Heart right ventricle (tissue), 16 donors: ENCODE measurements around the gene CRYGB. TPM values are rescaled to one million over a fixed set of nuclear protein-coding genes. Genes with fewer than 3 reads are reported as not detected.

Source experiments
- ATAC-seq, 8 donors: fragments of 200-7000 bp; cut with Tn5 transposase; one replicate each; pipeline ENCODE4 v1.9.1; 2020; ENCODE audit warnings: mild to moderate bottlenecking in 8 of 8, moderate library complexity in 8 of 8, moderate number of reproducible peaks in 1 of 8
- DNase-seq, 2 donors: peaks; one replicate each; pipeline ENCODE4 v3.0.0-alpha.2; 2020
- H3K27ac ChIP-seq, 10 donors: fragments of 200-600 bp; sonication (generic) in 2 of 10; one replicate each; pipeline versions ENCODE4 v1.5.0 to v1.8.0; 2020 to 2022; ENCODE audit warnings: mild to moderate bottlenecking in 3 of 10
- H3K27me3 ChIP-seq, 7 donors: fragments of 200-600 bp; one replicate each; pipeline ENCODE4 v1.8.0; 2021 to 2022; ENCODE audit warnings: mild to moderate bottlenecking in 2 of 7
- H3K36me3 ChIP-seq, 9 donors: fragments of 200-600 bp; sonication (generic) in 1 of 9; one replicate each; pipeline versions ENCODE4 v1.5.0 to v1.8.0; 2020 to 2022; ENCODE audit warnings: mild to moderate bottlenecking in 2 of 9
- H3K4me1 ChIP-seq, 9 donors: fragments of 200-600 bp; sonication (generic) in 1 of 9; one replicate each; pipeline versions ENCODE4 v1.5.0 to v1.8.0; 2020 to 2022; ENCODE audit warnings: mild to moderate bottlenecking in 4 of 9
- H3K4me3 ChIP-seq, 10 donors: fragments of 200-600 bp; sonication (generic) in 2 of 10; one replicate each; pipeline versions ENCODE4 v1.5.0 to v1.8.0; 2020 to 2022; ENCODE audit warnings: mild to moderate bottlenecking in 7 of 10, moderate library complexity in 2 of 10
- H3K9me3 ChIP-seq, 11 donors: fragments of 200-600 bp in 10 of 11; sonication (generic) in 2 of 11; one replicate each; pipeline versions ENCODE4 v1.5.0 to v1.8.0; 2013 to 2022; ENCODE audit warnings: mild to moderate bottlenecking in 2 of 11, control low read depth in 1 of 11, moderate library complexity in 1 of 11
- intact Hi-C, 10 donors: fragments of 100-400 bp; cut with DNase I; formaldehyde crosslinking; loops; one replicate each; pipeline versions ENCODE4 v1.11.1 to v1.14.2; 2022
- polyA plus RNA-seq, 2 donors: library from polyadenylated mRNA; stranded (reverse); fragments of 200-250 nt; gene quantifications; one replicate each; pipeline ENCODE4 v1.2.3, GENCODE V29; 2013
- total RNA-seq, 10 donors: library from RNA; stranded (reverse); fragmentation: NEBNext Ultra II Directional in 3 of 10; extraction: Animal tissue kit (Norgen Biotek cat#: 25700) in 3 of 10; gene quantifications; one replicate each; pipeline versions ENCODE4 v1.2.1 to v1.2.4, GENCODE V29; 2021 to 2023
- TF ChIP-seq, protein P1 (sequence below), 9 donors: fragments of 200-600 bp; sonication (generic) in 2 of 9; IDR thresholded peaks; one replicate each; pipeline versions ENCODE4 v1.5.0 to v1.8.0; 2021 to 2022; ENCODE audit warnings: antibody characterized with exemption in 9 of 9, mild to moderate bottlenecking in 5 of 9, moderate library complexity in 1 of 9
- donor health status: Arrhythmogenic right ventricular cardiomyopathy.
- donor health status: ischemic (EF 13 %, LVEDD 7.1; RV severe dilation, severe dysfunction).
- donor health status: healthy with polysubstance abuse.
- donor health status: DM: no; HTN: yes; CAD: no.
- donor health status: DM: no; HTN: no; CAD: no.
- donor health status: ischemic (EF 25% LVEDD 6.9; RV normal size, moderate dysfunction).
- donor health status: ischemic (EF 25% LVEDD 5.7; RV mildly dilated, moderate dysfunction).
- donor health status: healthy.
- donor health status: DM: yes; HTN: yes; CAD: no.
- donor health status: Ischemic cardiomyopathy.
- donor health status: ischemic (EF 35%, LVEDD 5.7; RV mildly dilated, moderate dysfunction).
- donor health status: nonischemic (EF 11% LVEDD 7.7; RV severe dilation, severe dysfunction).
- donor health status: DM: yes; HTN: yes; CAD: no.
- donor health status: PGD.
- donor health status: ischemic (EF 29% LVEDD 5.4; RV normal size, mild dysfunction).
- donor health status: nonischemic (EF 23%, LVEDD 6.1; RV moderate dilation, normal function).

Gene CRYGB
- total and polyA plus RNA-seq, 12 donors: not detected

DNA sequence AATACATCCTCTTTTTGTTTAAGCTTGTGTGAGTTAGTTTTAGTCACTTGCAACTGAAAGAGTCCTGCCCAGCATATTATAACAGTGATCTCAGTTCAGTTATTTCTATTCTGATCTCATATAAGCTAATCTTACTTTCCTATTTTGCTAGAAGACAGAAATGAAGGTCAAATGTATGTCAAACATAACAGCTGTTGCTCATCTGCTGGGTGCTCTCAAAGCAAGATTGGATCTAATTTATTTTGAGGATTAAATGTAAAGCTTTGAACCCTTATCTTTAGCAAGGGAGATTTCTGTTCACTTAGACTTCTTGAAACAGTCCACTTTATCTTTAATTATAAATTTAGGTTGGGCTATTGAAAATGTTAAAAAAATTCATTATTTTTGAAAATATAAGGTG lies 52.8 kb downstream of the CRYGB start:
- H3K36me3 ChIP-seq: no peaks in the 10 kb centered on the region
- H3K27me3 ChIP-seq: no peaks in the 10 kb centered on the region
- peaks cover 0 to 10% (median 0%) of the 10 kb centered on the region in 11 donors for H3K9me3 ChIP-seq
- H3K27ac ChIP-seq: no peak overlapping the region
- TF ChIP-seq, protein P1, sequence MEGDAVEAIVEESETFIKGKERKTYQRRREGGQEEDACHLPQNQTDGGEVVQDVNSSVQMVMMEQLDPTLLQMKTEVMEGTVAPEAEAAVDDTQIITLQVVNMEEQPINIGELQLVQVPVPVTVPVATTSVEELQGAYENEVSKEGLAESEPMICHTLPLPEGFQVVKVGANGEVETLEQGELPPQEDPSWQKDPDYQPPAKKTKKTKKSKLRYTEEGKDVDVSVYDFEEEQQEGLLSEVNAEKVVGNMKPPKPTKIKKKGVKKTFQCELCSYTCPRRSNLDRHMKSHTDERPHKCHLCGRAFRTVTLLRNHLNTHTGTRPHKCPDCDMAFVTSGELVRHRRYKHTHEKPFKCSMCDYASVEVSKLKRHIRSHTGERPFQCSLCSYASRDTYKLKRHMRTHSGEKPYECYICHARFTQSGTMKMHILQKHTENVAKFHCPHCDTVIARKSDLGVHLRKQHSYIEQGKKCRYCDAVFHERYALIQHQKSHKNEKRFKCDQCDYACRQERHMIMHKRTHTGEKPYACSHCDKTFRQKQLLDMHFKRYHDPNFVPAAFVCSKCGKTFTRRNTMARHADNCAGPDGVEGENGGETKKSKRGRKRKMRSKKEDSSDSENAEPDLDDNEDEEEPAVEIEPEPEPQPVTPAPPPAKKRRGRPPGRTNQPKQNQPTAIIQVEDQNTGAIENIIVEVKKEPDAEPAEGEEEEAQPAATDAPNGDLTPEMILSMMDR (IDR thresholded peaks at IDR 0.05): no peak
- H3K4me3 ChIP-seq: no peak overlapping the region
- ATAC-seq: no peak
- intact Hi-C loops: no loop called here
- no peak for DNase-seq
- H3K4me1 ChIP-seq: peaks cover 0 to 9% (median 0%) of the 10 kb centered on the region in 9 donors

Other genes with a start within 250 kb of the CRYGB start
- gene PLEKHM3, start 120.6 kb downstream of the CRYGB start, total RNA-seq: 10 to 100 TPM in 9 of 10 donors, 1 to 10 TPM in 1; 9.9 to 16.2 (median 15.2) TPM
- 1 to 10 TPM; 2.5 to 8.5 TPM for gene PLEKHM3, start 120.6 kb downstream of the CRYGB start, polyA plus RNA-seq
- gene CRYGD, start 21.6 kb downstream of the CRYGB start, total RNA-seq: not detected
- not detected for gene CRYGD, start 21.6 kb downstream of the CRYGB start, polyA plus RNA-seq
- gene CRYGC, start 16.3 kb downstream of the CRYGB start, total RNA-seq: not detected
- gene CRYGC, start 16.3 kb downstream of the CRYGB start, polyA plus RNA-seq: not detected
- not detected for gene CRYGA, start 17.4 kb upstream of the CRYGB start, total RNA-seq
- not detected for gene CRYGA, start 17.4 kb upstream of the CRYGB start, polyA plus RNA-seq
- gene C2orf80, start 43.9 kb upstream of the CRYGB start, total RNA-seq: not detected
- gene C2orf80, start 43.9 kb upstream of the CRYGB start, polyA plus RNA-seq: not detected
- gene IDH1, start 108.9 kb upstream of the CRYGB start, total RNA-seq: 10 to 100 TPM; 18.5 to 71.3 (median 32.0) TPM
- 10 to 100 TPM; 15.3 to 20.6 TPM for gene IDH1, start 108.9 kb upstream of the CRYGB start, polyA plus RNA-seq
- gene PIKFYVE, start 120.1 kb upstream of the CRYGB start, total RNA-seq: 10 to 100 TPM; 12.9 to 24.8 (median 18.4) TPM
- gene PIKFYVE, start 120.1 kb upstream of the CRYGB start, polyA plus RNA-seq: 1 to 10 TPM; 2.6 to 6.4 TPM